Upper lobe of right lung (tissue), 1 donor: ENCODE data around the gene APH1B. TPM values are rescaled to one million over a fixed set of nuclear protein-coding genes. Genes with fewer than 3 reads are reported as not detected.
"Not testable (repeated sequence)": the region's sequence is repeated elsewhere in the genome, so short reads cannot be mapped to it uniquely, and the experiment has no call there.

Experiments used
- ATAC-seq: fragments of 200-7000 bp; cut with Tn5 transposase; one replicate; pipeline ENCODE4 v1.9.1; 2020; ENCODE audit warnings: mild to moderate bottlenecking, moderate library complexity
- DNase-seq: peaks from one replicate; pipeline ENCODE4 v3.0.0-alpha.2; 2020
- H3K27ac ChIP-seq: fragments of 200-600 bp; one replicate; pipeline ENCODE4 v1.8.0; 2022
- H3K27me3 ChIP-seq: fragments of 200-600 bp; one replicate; pipeline ENCODE4 v1.8.0; 2022; ENCODE audit warnings: mild to moderate bottlenecking
- H3K36me3 ChIP-seq: fragments of 200-600 bp; one replicate; pipeline ENCODE4 v1.8.0; 2022
- H3K4me1 ChIP-seq: fragments of 200-600 bp; one replicate; pipeline ENCODE4 v1.8.0; 2022
- H3K4me3 ChIP-seq: fragments of 200-600 bp; one replicate; pipeline ENCODE4 v1.8.0; 2022; ENCODE audit warnings: mild to moderate bottlenecking
- H3K9me3 ChIP-seq: fragments of 200-600 bp; one replicate; pipeline ENCODE4 v1.8.0; 2022
- CTCF ChIP-seq: fragments of 200-600 bp; IDR thresholded peaks from one replicate; pipeline ENCODE4 v1.8.0; 2022; ENCODE audit warnings: antibody characterized with exemption
- intact Hi-C: fragments of 100-400 bp; cut with DNase I; formaldehyde crosslinking; loops from one replicate; pipeline ENCODE4 v1.11.0; 2022
- total RNA-seq: library from RNA; stranded (reverse); fragmentation: NEBNext Ultra II Directional; extraction: Animal tissue kit (Norgen Biotek cat#: 25700); gene quantifications from one replicate; pipeline ENCODE4 v1.2.1, GENCODE V29; 2021
- donor health status: DM: no; HTN: yes; CAD: no; lungs with severe emphysema.

Gene APH1B
- total RNA-seq, 1 donor from 2014 or later: 20.0 TPM

GRCh38 chr15:63339006-63339766 lies 61.8 kb downstream of the APH1B start:
- DNase-seq (no peak), ATAC-seq (no peak)
- Histone ChIP-seq H3K27me3 (no peaks in the 10 kb centered on the region), H3K4me3 (no peak overlapping the region), H3K4me1 (no peaks in the 10 kb centered on the region), H3K36me3 (no peaks in the 10 kb centered on the region), H3K27ac (no peak overlapping the region), H3K9me3 (no peaks in the 10 kb centered on the region)
- intact Hi-C loops: no loop called here
- TF ChIP-seq CTCF: no peak

GRCh38 chr15:63339836-63340235 lies 62.4 kb downstream of the APH1B start:
- H3K27ac ChIP-seq: no peak overlapping the region
- no peaks in the 10 kb centered on the region for H3K27me3 ChIP-seq
- no peaks in the 10 kb centered on the region for H3K4me1 ChIP-seq
- intact Hi-C loops: no loop called here
- no peak overlapping the region for H3K4me3 ChIP-seq
- ATAC-seq (no peak), DNase-seq (no peak)
- H3K9me3 ChIP-seq: no peaks in the 10 kb centered on the region
- H3K36me3 ChIP-seq: no peaks in the 10 kb centered on the region
- no peak for TF ChIP-seq CTCF

GRCh38 chr15:63340353-63340752 lies 62.9 kb downstream of the APH1B start:
- ATAC-seq: peak; percentile 27
- no peak for TF ChIP-seq CTCF
- Histone ChIP-seq H3K4me3 (no peak overlapping the region), H3K4me1 (no peaks in the 10 kb centered on the region), H3K27ac (no peak overlapping the region), H3K36me3 (no peaks in the 10 kb centered on the region), H3K27me3 (no peaks in the 10 kb centered on the region), H3K9me3 (no peaks in the 10 kb centered on the region)
- intact Hi-C loops: no loop called here
- DNase-seq: no peak

GRCh38 chr15:63340878-63341277 lies 63.5 kb downstream of the APH1B start:
- Histone ChIP-seq H3K27me3 (no peaks in the 10 kb centered on the region), H3K9me3 (no peaks in the 10 kb centered on the region), H3K4me3 (no peak overlapping the region), H3K4me1 (no peaks in the 10 kb centered on the region), H3K27ac (no peak overlapping the region), H3K36me3 (no peaks in the 10 kb centered on the region)
- no peak for TF ChIP-seq CTCF
- intact Hi-C loops: no loop called here
- no peak for ATAC-seq
- no peak for DNase-seq

GRCh38 chr15:63341898-63342297 lies 64.5 kb downstream of the APH1B start:
- no peak for DNase-seq
- intact Hi-C loops: no loop called here
- Histone ChIP-seq H3K36me3 (no peaks in the 10 kb centered on the region), H3K4me3 (no peak overlapping the region), H3K27ac (no peak overlapping the region), H3K9me3 (no peaks in the 10 kb centered on the region), H3K27me3 (no peaks in the 10 kb centered on the region), H3K4me1 (no peaks in the 10 kb centered on the region)
- no peak for TF ChIP-seq CTCF
- no peak for ATAC-seq

- DNase-seq, H3K4me1 ChIP-seq, ATAC-seq, H3K4me3 ChIP-seq, H3K27ac ChIP-seq, intact Hi-C loops, H3K9me3 ChIP-seq, H3K27me3 ChIP-seq, H3K36me3 ChIP-seq: not testable (repeated sequence)
Measured at GRCh38 chr15:63342996-63343562, 65.7 kb downstream of the APH1B start.
